Skeletal muscle satellite cell (primary cell): ENCODE data around the gene TIE1.

ENCODE experiments used
- H3K27me3 ChIP-seq: 2 replicates; pipeline ENCODE4 v1.7.0; 2013; ENCODE audit warnings: low read length; ENCODE audit not compliant: control insufficient read depth, insufficient read depth
- H3K36me3 ChIP-seq: 2 replicates; pipeline ENCODE4 v1.7.0; 2013; ENCODE audit warnings: mild to moderate bottlenecking, control low read depth, low read length; ENCODE audit not compliant: insufficient read depth
- H3K4me1 ChIP-seq: 2 replicates; pipeline ENCODE4 v1.7.0; 2013; ENCODE audit warnings: low read length; ENCODE audit not compliant: control insufficient read depth, insufficient read depth
- H3K4me2 ChIP-seq: 2 replicates; pipeline ENCODE4 v1.7.0; 2013; ENCODE audit warnings: mild to moderate bottlenecking, low read length
- H3K4me3 ChIP-seq: 2 replicates; pipeline ENCODE4 v1.7.0; 2013; ENCODE audit warnings: low read length
- H3K9ac ChIP-seq: 2 replicates; pipeline ENCODE4 v1.7.0; 2013; ENCODE audit warnings: mild to moderate bottlenecking, low read depth, low read length, moderate library complexity
- H3K9me3 ChIP-seq: replicated peaks from 2 replicates; pipeline ENCODE4 v1.7.0; 2013; ENCODE audit warnings: mild to moderate bottlenecking, control low read depth, low read length

Gene TIE1

GRCh38 chr1:43275826-43276620 is 24.8 kb upstream of the TIE1 start:
- H3K36me3 ChIP-seq, result no peaks in the 10 kb centered on the region
- peaks cover 12% of the 10 kb centered on the region for H3K27me3 ChIP-seq
- H3K4me1 ChIP-seq, result no peaks in the 10 kb centered on the region
- no peak overlapping the region for H3K4me3 ChIP-seq
- no peaks in the 10 kb centered on the region for H3K9me3 ChIP-seq
- no peak overlapping the region for H3K4me2 ChIP-seq
- no peak overlapping the region for H3K9ac ChIP-seq

GRCh38 chr1:43276673-43277072 is 24.1 kb upstream of the TIE1 start:
- Histone ChIP-seq H3K9ac (no peak overlapping the region), H3K27me3 (peaks cover 9% of the 10 kb centered on the region), H3K36me3 (no peaks in the 10 kb centered on the region), H3K4me3 (no peak overlapping the region), H3K4me1 (no peaks in the 10 kb centered on the region), H3K4me2 (no peak overlapping the region), H3K9me3 (no peaks in the 10 kb centered on the region)

- Histone ChIP-seq H3K4me1 (no peaks in the 10 kb centered on the region), H3K36me3 (no peaks in the 10 kb centered on the region), H3K4me2 (no peak overlapping the region), H3K9me3 (no peaks in the 10 kb centered on the region), H3K27me3 (peaks cover 11% of the 10 kb centered on the region), H3K4me3 (no peak overlapping the region), H3K9ac (no peak overlapping the region)
Observed at GRCh38 chr1:43277116-43277876, 23.5 kb upstream of the TIE1 start.

GRCh38 chr1:43279161-43279560 is 21.6 kb upstream of the TIE1 start:
- Histone ChIP-seq H3K4me1 (no peaks in the 10 kb centered on the region), H3K4me2 (no peak overlapping the region), H3K9ac (no peak overlapping the region), H3K27me3 (peaks cover 22% of the 10 kb centered on the region), H3K9me3 (no peaks in the 10 kb centered on the region), H3K36me3 (no peaks in the 10 kb centered on the region), H3K4me3 (no peak overlapping the region)

GRCh38 chr1:43279666-43280065 is 21.1 kb upstream of the TIE1 start:
- Histone ChIP-seq H3K36me3 (no peaks in the 10 kb centered on the region), H3K4me3 (no peak overlapping the region), H3K4me2 (no peak overlapping the region), H3K9ac (no peak overlapping the region), H3K27me3 (peaks cover 27% of the 10 kb centered on the region), H3K9me3 (no peaks in the 10 kb centered on the region), H3K4me1 (no peaks in the 10 kb centered on the region)

GRCh38 chr1:43280692-43281091 is 20.1 kb upstream of the TIE1 start:
- Histone ChIP-seq H3K9ac (no peak overlapping the region), H3K4me3 (no peak overlapping the region), H3K4me2 (no peak overlapping the region), H3K27me3 (peaks cover 30% of the 10 kb centered on the region), H3K9me3 (no peaks in the 10 kb centered on the region), H3K4me1 (no peaks in the 10 kb centered on the region), H3K36me3 (no peaks in the 10 kb centered on the region)

- no peaks in the 10 kb centered on the region for H3K9me3 ChIP-seq
- H3K9ac ChIP-seq, result no peak overlapping the region
- H3K4me2 ChIP-seq, result no peak overlapping the region
- no peak overlapping the region for H3K4me3 ChIP-seq
- H3K27me3 ChIP-seq, result peaks cover 35% of the 10 kb centered on the region
- H3K36me3 ChIP-seq, result no peaks in the 10 kb centered on the region
- no peaks in the 10 kb centered on the region for H3K4me1 ChIP-seq
Observed at GRCh38 chr1:43282220-43283195, 18.3 kb upstream of the TIE1 start.

- H3K27me3 ChIP-seq, result peaks cover 47% of the 10 kb centered on the region
- no peak overlapping the region for H3K4me2 ChIP-seq
- no peak overlapping the region for H3K9ac ChIP-seq
- H3K4me1 ChIP-seq, result no peaks in the 10 kb centered on the region
- H3K36me3 ChIP-seq, result no peaks in the 10 kb centered on the region
- H3K4me3 ChIP-seq, result no peak overlapping the region
- H3K9me3 ChIP-seq, result no peaks in the 10 kb centered on the region
Observed at GRCh38 chr1:43284065-43284464, 16.7 kb upstream of the TIE1 start.

- Histone ChIP-seq H3K27me3 (peaks cover 50% of the 10 kb centered on the region), H3K9me3 (no peaks in the 10 kb centered on the region), H3K36me3 (no peaks in the 10 kb centered on the region), H3K4me1 (no peaks in the 10 kb centered on the region), H3K4me2 (no peak overlapping the region), H3K9ac (no peak overlapping the region), H3K4me3 (no peak overlapping the region)
Observed at GRCh38 chr1:43284546-43285110, 16.2 kb upstream of the TIE1 start.

- peaks cover 50% of the 10 kb centered on the region for H3K27me3 ChIP-seq
- H3K4me1 ChIP-seq, result no peaks in the 10 kb centered on the region
- H3K4me3 ChIP-seq, result no peak within 1 kb of the TSS
- no peaks in the 10 kb centered on the region for H3K36me3 ChIP-seq
- no peaks in the 10 kb centered on the region for H3K9me3 ChIP-seq
- H3K9ac ChIP-seq, result no peak within 1 kb of the TSS
- H3K4me2 ChIP-seq, result no peak within 1 kb of the TSS
Observed at GRCh38 chr1:43285269-43285990, 15.4 kb upstream of the TIE1 start, which contains the start of gene C1orf210. Gene C1orf210 (minus strand): TSS chr1:43285581. CDS start chr1:43283270, 2,311 bp downstream.
